Colonic mucosa (tissue), 4 donors: ENCODE results near the gene ZDHHC22. TPM values are rescaled to one million over a fixed set of nuclear protein-coding genes. Genes with fewer than 3 reads are reported as not detected.

ENCODE experiments used
- DNase-seq: peaks from one replicate; pipeline ENCODE4 v3.0.0-alpha.2; 2020
- H3K27ac ChIP-seq: fragments of 200-600 bp; one replicate; pipeline ENCODE4 v1.8.0; 2021
- H3K27me3 ChIP-seq: fragments of 200-600 bp; one replicate; pipeline ENCODE4 v1.8.0; 2021
- H3K36me3 ChIP-seq: fragments of 200-600 bp; one replicate; pipeline ENCODE4 v1.8.0; 2021
- H3K4me1 ChIP-seq: fragments of 200-600 bp; one replicate; pipeline ENCODE4 v1.8.0; 2021; ENCODE audit warnings: mild to moderate bottlenecking
- H3K4me3 ChIP-seq: fragments of 200-600 bp; one replicate; pipeline ENCODE4 v1.8.0; 2021
- H3K9ac ChIP-seq, 2 donors: one replicate each; pipeline ENCODE4 v1.7.0; 2013; ENCODE audit warnings: control low read depth in 2 of 2, low read depth in 2 of 2, low read length in 2 of 2
- H3K9me3 ChIP-seq: fragments of 200-600 bp; one replicate; pipeline ENCODE4 v1.8.0; 2021
- intact Hi-C: fragments of 100-400 bp; cut with DNase I; formaldehyde crosslinking; loops from one replicate; pipeline ENCODE4 v1.14.1; 2022
- total RNA-seq, 2 donors: library from RNA; stranded (reverse); fragmentation: NEBNext Ultra II Directional in 1 of 2; extraction: Animal tissue kit (Norgen Biotek cat#: 25700) in 1 of 2; gene quantifications; one replicate each; pipeline ENCODE4 v1.2.1, GENCODE V29; 2021
- TF ChIP-seq, protein P1 (sequence below): fragments of 200-600 bp; IDR thresholded peaks from one replicate; pipeline ENCODE4 v1.8.0; 2022; ENCODE audit warnings: antibody characterized with exemption, mild to moderate bottlenecking
- donor health status: healthy.
- donor health status: DM: no; HTN: no; CAD: no.
- donor health status: DM: no; HTN: no; CAD: no.

The ZDHHC22 gene
- total RNA-seq, 2 donors from 2014 or later = 0.07 to 0.42 TPM

GRCh38 chr14:77088219-77088618, 53.4 kb downstream of the ZDHHC22 start:
- peak overlapping the region; percentile 9 for H3K27ac ChIP-seq
- no peaks in the 10 kb centered on the region for H3K36me3 ChIP-seq
- no peaks in the 10 kb centered on the region for H3K4me1 ChIP-seq
- intact Hi-C loops = no loop called here
- H3K9me3 ChIP-seq = no peaks in the 10 kb centered on the region
- no peak overlapping the region for H3K4me3 ChIP-seq
- TF ChIP-seq, protein P1, sequence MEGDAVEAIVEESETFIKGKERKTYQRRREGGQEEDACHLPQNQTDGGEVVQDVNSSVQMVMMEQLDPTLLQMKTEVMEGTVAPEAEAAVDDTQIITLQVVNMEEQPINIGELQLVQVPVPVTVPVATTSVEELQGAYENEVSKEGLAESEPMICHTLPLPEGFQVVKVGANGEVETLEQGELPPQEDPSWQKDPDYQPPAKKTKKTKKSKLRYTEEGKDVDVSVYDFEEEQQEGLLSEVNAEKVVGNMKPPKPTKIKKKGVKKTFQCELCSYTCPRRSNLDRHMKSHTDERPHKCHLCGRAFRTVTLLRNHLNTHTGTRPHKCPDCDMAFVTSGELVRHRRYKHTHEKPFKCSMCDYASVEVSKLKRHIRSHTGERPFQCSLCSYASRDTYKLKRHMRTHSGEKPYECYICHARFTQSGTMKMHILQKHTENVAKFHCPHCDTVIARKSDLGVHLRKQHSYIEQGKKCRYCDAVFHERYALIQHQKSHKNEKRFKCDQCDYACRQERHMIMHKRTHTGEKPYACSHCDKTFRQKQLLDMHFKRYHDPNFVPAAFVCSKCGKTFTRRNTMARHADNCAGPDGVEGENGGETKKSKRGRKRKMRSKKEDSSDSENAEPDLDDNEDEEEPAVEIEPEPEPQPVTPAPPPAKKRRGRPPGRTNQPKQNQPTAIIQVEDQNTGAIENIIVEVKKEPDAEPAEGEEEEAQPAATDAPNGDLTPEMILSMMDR = no peak
- no peaks in the 10 kb centered on the region for H3K27me3 ChIP-seq
- DNase-seq = peak; percentile 91
- peak overlapping the region in 1 of 2 donors; percentile 47 for H3K9ac ChIP-seq

DNA sequence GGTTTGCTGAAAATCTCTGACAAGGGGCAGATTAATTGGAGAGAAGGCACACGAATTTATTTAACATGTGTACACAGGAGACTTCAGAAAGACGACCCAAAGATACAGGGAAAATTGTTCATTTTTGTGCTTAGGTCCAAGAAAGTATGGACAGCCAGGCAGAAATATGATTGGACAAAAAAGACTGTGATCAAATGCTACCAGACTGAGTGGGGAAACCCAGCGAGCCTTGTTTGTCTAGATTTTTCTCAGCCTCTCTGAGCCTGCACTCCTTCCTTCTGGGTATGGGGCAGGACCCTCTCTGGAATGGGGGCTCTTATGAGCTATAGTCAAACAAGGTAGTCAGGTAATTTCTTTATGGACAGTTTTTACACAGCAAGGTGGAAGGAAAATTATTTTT, 54.0 kb downstream of the ZDHHC22 start:
- TF ChIP-seq, protein P1 = no peak
- intact Hi-C loops = no loop called here
- Histone ChIP-seq H3K9me3 (no peaks in the 10 kb centered on the region), H3K9ac (no peak overlapping the region), H3K27me3 (no peaks in the 10 kb centered on the region), H3K27ac (no peak overlapping the region), H3K4me3 (no peak overlapping the region), H3K36me3 (no peaks in the 10 kb centered on the region), H3K4me1 (no peaks in the 10 kb centered on the region)
- no peak for DNase-seq

DNA sequence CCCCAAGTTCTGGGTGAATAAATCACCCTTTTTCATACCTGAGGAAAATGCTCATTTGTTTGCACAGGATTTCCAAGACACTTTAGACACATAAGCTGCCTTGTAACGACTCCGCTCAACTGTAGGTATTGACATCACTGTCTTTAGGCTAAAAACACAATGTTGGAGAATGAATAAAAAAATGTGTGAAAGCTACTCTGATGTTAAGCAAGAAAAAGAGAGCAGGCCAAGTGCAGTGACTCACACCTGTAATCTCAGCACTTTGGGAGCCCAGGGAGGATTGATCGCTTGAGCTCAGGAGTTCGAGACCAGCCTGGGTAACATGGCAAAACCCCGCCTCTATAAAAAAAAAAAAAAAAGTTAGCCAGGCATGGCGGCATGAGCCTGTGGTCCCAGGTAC, 54.6 kb downstream of the ZDHHC22 start:
- Histone ChIP-seq H3K9ac (no peak overlapping the region), H3K36me3 (no peaks in the 10 kb centered on the region), H3K4me3 (no peak overlapping the region), H3K27ac (no peak overlapping the region), H3K27me3 (no peaks in the 10 kb centered on the region), H3K9me3 (no peaks in the 10 kb centered on the region), H3K4me1 (no peaks in the 10 kb centered on the region)
- no peak for DNase-seq
- intact Hi-C loops = no loop called here
- TF ChIP-seq, protein P1 = no peak

DNA sequence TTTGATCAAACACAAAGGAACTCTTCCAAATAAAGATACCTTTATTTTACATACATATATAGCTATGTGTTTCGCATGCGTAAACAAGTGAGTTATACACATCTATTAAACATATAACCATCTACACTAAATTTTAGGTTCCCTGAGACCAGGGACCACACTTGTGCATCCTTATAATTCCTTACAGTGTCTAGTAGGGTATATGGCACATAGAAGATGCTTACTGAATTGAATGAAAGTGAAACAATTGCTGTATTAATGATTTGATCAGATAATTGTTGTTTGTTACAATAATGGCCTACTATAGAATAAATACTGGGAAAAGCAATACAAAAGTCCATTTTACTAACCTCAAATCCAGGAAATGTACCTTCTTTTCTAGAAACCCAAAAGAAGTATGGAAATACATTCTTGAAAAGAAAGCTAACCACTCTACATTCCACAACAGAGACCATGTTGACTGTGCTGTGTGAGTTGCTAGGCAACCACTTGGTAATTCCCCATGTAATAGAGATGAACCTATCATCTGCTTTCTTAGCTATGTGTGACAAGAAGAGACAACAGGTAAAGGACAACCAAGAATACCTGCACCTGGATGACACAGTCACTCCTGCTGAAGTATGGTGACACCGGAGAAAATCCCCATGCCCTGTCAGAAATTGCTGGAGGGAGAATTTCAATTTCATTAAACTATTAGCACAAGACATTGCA, 55.4 kb downstream of the ZDHHC22 start:
- TF ChIP-seq, protein P1 = no peak
- Histone ChIP-seq H3K27ac (no peak overlapping the region), H3K4me1 (no peaks in the 10 kb centered on the region), H3K9me3 (no peaks in the 10 kb centered on the region), H3K9ac (no peak overlapping the region), H3K27me3 (no peaks in the 10 kb centered on the region), H3K36me3 (no peaks in the 10 kb centered on the region), H3K4me3 (no peak overlapping the region)
- intact Hi-C loops = no loop called here
- no peak for DNase-seq

- no peaks in the 10 kb centered on the region for H3K27me3 ChIP-seq
- no peaks in the 10 kb centered on the region for H3K9me3 ChIP-seq
- no peak for DNase-seq
- H3K4me3 ChIP-seq = no peak overlapping the region
- TF ChIP-seq, protein P1 = no peak
- H3K36me3 ChIP-seq = no peaks in the 10 kb centered on the region
- H3K9ac ChIP-seq = no peak overlapping the region
- H3K27ac ChIP-seq = no peak overlapping the region
- intact Hi-C loops = no loop called here
- H3K4me1 ChIP-seq = no peaks in the 10 kb centered on the region
Observed at GRCh38 chr14:77085538-77085937, 56.1 kb downstream of the ZDHHC22 start.
